Measurements from ENCODE around the gene TACC3. TPM values are rescaled to one million over a fixed set of nuclear protein-coding genes. Genes with fewer than 3 reads are reported as not detected.

The TACC3 gene
- total RNA-seq = 12.9 and 46.7 TPM in 2 replicates

GRCh38 chr4:1721003-1721665 is at the start of gene TACC3, which contains the start of gene TMEM129:
TSS of gene TACC3 (plus strand) at chr4:1721521. CDS start at chr4:1723422, 1,901 bp downstream.
TSS of gene TMEM129 (minus strand) at chr4:1721323. CDS start at chr4:1720837, 486 bp downstream.

GRCh38 chr4:1683736-1684505 is 37.4 kb upstream of the TACC3 start, which contains the start of gene FAM53A:
TSS of gene FAM53A (minus strand) at chr4:1684313. CDS start at chr4:1668741, 15,572 bp downstream.

GRCh38 chr4:1712216-1713002 is 8.9 kb upstream of the TACC3 start, which contains the start of gene SLBP:
TSS of gene SLBP (minus strand) at chr4:1712319. CDS start at chr4:1712188, 131 bp downstream.

GRCh38 chr4:1792832-1793495 is 71.6 kb downstream of the TACC3 start, which contains the start of gene FGFR3:
TSS of gene FGFR3 (plus strand) at chr4:1793293. CDS start at chr4:1793935, 642 bp downstream.

Other genes starting within 250 kb of the TACC3 start
- 3.1 and 4.0 TPM in 2 replicates for gene FAM53A, start 37.2 kb upstream of the TACC3 start, total RNA-seq
- gene SLBP, start 9.2 kb upstream of the TACC3 start, total RNA-seq = 49.4 and 94.5 TPM in 2 replicates
- 33.8 and 43.9 TPM in 2 replicates for gene TMEM129, start 198 bp upstream of the TACC3 start, total RNA-seq
- gene FGFR3, start 71.8 kb downstream of the TACC3 start, total RNA-seq = 0.25 and 0.44 TPM in 2 replicates
- 81.4 and 96.8 TPM in 2 replicates for gene LETM1, start 134.6 kb downstream of the TACC3 start, total RNA-seq
- gene NSD2, start 149.9 kb downstream of the TACC3 start, total RNA-seq = 89.1 and 144 TPM in 2 replicates

Data from uterine smooth muscle cell (primary cell).